ENCODE results near the gene LCN15.

- TF ChIP-seq TAF1 (conservative IDR thresholded peaks at IDR 0.05) (no peak), CTCF (IDR thresholded peaks at IDR 0.05; ENCODE audit: low read depth, low read length, missing input control) (no peak), RAD21 (IDR thresholded peaks at IDR 0.05) (no peak), ZBTB33 (IDR thresholded peaks at IDR 0.05) (no peak), YY1 (IDR thresholded peaks at IDR 0.05) (no peak), EGR1 (IDR thresholded peaks at IDR 0.05; ENCODE audit: low read depth in 2 of 2) (no peak), JUND (IDR thresholded peaks at IDR 0.05) (no peak), FOXA1 (IDR thresholded peaks at IDR 0.05) (no peak), REST (IDR thresholded peaks at IDR 0.05) (no peak), RXRA (IDR thresholded peaks at IDR 0.05) (no peak), HNF4G (IDR thresholded peaks at IDR 0.05) (no peak), ATF3 (IDR thresholded peaks at IDR 0.05) (no peak), SP1 (IDR thresholded peaks at IDR 0.05) (no peak), NR2F2 (IDR thresholded peaks at IDR 0.05) (no peak)
Measured at GRCh38 chr9:136762221-136762691, 2.1 kb downstream of the LCN15 start.

Measured in liver (tissue), 3 donors.